Renal pelvis (tissue), 4 donors: Measurements from ENCODE around the gene UBE2D3. TPM values are rescaled to one million over a fixed set of nuclear protein-coding genes. Genes with fewer than 3 reads are reported as not detected.
A peak's percentile ranks its signal among the peaks of the same experiment; 100 is the strongest.

ENCODE experiments used
- DNase-seq: peaks from one replicate; pipeline ENCODE4 v3.0.0-alpha.2; 2013
- polyA plus RNA-seq, 3 donors: library from polyadenylated mRNA; unstranded; fragments of 120-200 nt; gene quantifications; one replicate each; pipeline ENCODE4 v1.2.1, GENCODE V29; 2013; ENCODE audit not compliant: insufficient read length in 3 of 3

UBE2D3 gene
- polyA plus RNA-seq, 3 donors: 282 to 294 (median 294) TPM

DNA sequence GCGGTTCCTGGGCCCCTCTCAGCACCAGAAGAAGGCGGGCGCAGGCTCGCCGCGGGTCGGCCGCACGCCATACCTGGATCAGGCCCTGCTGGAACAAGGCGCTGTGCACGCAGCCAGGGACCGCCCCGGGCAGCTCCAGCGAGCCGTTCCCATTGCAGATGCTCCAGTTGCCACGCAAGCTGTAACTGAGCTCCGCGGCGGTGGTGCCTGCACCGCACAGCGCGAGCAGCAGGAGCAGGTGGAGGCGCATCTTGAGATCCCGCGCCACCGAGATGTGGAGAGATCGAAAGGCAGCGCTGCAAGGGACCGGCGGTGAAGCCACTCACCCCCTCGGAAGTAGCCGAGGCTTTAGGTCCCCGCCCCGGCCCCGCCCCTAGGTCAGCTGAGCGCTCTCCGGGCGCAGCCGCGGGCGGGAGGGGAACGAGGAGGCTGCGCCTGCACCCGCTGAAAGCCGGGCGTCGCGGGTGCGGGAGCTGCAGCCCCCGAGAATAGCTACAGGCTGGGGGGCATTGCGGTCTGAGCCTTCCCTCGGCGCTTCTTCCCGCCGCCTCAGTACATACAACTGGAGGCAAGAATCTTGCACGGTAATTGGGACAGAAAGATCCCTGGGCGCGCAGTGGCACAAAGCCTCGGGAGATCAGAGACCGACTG is 66.6 kb downstream of the UBE2D3 start, which contains the start of gene MANBA:
TSS of gene MANBA (minus strand) at position 324 of the 651 bp plus-strand sequence. CDS start at position 250, 74 bp downstream.
- DNase-seq: peak; percentile 83

DNA sequence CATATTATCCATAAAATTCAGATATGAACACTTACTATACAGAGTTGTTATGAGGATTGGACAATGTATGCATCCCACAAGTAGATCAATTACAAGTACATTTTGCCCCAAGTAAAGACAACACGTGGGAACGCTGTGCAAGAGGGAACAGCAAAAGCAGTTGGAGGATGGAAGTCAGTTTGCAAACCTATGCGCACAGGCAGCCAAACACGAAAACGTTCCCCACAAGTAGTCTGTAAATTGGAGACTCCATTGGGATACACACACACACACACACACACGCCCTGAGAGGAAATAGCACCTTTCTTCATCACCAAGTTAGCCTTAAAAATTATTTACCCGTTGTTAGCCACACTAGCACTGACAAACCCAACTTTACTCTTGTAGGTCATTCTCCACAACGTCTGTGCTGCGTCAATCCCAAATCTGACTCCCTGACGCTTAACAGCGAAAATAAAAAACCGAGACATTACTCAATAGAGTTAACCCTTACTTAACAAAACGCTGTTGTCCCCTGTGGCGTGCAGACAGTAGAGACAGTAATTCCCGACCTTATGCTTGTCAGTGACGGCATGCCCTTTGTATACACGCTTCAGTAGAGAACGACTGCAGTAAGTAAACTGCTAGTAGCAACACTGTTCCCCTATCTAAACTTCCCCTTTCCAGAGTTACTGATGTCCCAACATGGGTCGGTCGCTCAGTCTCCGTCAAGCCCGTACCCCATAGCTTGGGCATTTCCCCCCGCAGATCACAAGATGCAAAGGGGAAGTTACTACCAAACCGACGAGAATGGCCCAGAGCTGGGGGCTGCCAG is 67.3 kb downstream of the UBE2D3 start:
- peak; percentile 42 for DNase-seq

GRCh38 chr4:102758241-102759160 is 68.8 kb downstream of the UBE2D3 start:
- no peak for DNase-seq

DNA sequence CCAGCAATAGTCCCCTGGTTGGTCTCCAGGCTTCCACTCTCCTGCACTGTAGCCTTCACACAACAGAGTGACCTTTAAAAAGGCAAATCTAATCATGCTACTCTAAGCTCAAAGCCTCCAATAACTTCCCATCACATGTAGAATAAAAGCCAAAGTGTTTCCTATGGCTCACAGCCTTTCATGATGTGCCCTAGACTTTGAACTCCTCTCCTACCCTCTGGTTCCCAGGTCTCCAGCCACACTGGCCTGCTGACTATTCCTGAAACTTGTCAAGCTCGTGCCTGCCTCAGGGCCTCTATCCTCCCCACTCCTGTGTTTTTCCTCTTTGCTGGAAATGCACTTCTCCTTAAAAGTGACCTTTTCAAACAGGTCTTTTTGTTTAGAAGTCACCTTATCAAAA is 69.7 kb downstream of the UBE2D3 start:
- DNase-seq: no peak

DNA sequence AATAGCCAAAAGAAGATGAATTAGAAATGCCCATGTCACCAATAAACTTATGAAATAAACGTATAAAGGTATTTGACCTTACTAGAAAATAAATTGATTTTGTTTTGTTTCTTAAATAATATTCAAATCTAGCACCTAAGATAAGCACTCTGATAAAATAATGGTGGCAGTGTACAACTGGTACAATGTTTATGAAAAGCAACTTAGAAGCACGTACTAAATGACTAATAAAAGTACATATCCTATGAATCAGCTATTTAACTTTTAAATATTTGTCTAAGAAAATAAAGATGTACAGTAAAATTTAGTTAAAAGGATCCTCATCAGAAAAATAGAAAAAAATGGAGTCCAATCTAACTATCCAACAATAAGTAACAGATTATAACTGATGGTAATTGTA is 73.3 kb downstream of the UBE2D3 start:
- no peak for DNase-seq

DNA sequence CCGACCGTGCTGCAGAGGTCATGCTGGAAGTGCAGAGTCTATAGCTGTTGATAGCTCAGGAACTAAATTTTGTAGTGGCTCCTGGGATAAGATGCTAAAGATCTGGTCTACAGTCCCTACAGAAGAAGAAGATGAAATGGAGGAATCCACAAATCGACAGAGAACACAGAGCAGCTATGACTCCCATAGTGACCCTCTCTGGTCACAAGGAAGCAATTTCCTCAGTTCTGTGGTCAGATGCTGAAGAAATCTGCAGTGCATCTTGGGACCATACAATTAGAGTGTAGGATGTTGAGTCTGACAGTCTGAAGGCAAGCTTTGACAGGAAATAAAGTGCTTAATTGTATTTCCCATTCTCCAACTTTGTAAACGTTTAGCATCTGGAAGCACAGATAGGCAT is 75.4 kb downstream of the UBE2D3 start:
- DNase-seq: no peak

Other genes starting within 250 kb of the UBE2D3 start
- 10 to 100 TPM; 19.0 to 21.9 (median 19.3) TPM for gene MANBA, start 66.6 kb downstream of the UBE2D3 start, polyA plus RNA-seq
- 10 to 100 TPM; 44.1 to 56.4 (median 50.6) TPM for gene CISD2, start 41.4 kb upstream of the UBE2D3 start, polyA plus RNA-seq
- gene SLC9B1, start 192.2 kb upstream of the UBE2D3 start, polyA plus RNA-seq: 1 to 10 TPM; 2.4 to 4.0 (median 3.5) TPM
- 1 to 10 TPM; 6.7 to 9.7 (median 7.8) TPM for gene SLC9B2, start 249.2 kb upstream of the UBE2D3 start, polyA plus RNA-seq